ENCODE results near the gene SDHAF4. TPM values are rescaled to one million over a fixed set of nuclear protein-coding genes. Genes with fewer than 3 reads are reported as not detected.

The SDHAF4 gene
- total RNA-seq, 1 donor from 2014 or later, result 8.2 TPM

- Histone ChIP-seq H3K4me3 (ENCODE audit: low read depth, low read length) (no peak overlapping the region), H3K36me3 (ENCODE audit: control insufficient read depth, insufficient read depth, low read length) (no peaks in the 10 kb centered on the region), H3K27me3 (ENCODE audit: control insufficient read depth, insufficient read depth, low read length) (no peaks in the 10 kb centered on the region)
- no peak for DNase-seq (ENCODE audit: low read depth)
- no peak for TF ChIP-seq CTCF (IDR thresholded peaks at IDR 0.05; ENCODE audit: insufficient read depth, low read length, poor library complexity, severe bottlenecking)
These were observed 55.7 kb downstream of the SDHAF4 start for GRCh38 chr6:70622461-70622860.

GRCh38 chr6:70625436-70625835 is 58.7 kb downstream of the SDHAF4 start:
- no peak for DNase-seq (ENCODE audit: low read depth)
- H3K27me3 ChIP-seq (ENCODE audit: control insufficient read depth, insufficient read depth, low read length), result no peaks in the 10 kb centered on the region
- no peak overlapping the region for H3K4me3 ChIP-seq (ENCODE audit: low read depth, low read length)
- TF ChIP-seq CTCF (IDR thresholded peaks at IDR 0.05; ENCODE audit: insufficient read depth, low read length, poor library complexity, severe bottlenecking), result no peak
- no peaks in the 10 kb centered on the region for H3K36me3 ChIP-seq (ENCODE audit: control insufficient read depth, insufficient read depth, low read length)

GRCh38 chr6:70627500-70628254 is 60.9 kb downstream of the SDHAF4 start:
- DNase-seq (ENCODE audit: low read depth), result no peak
- H3K36me3 ChIP-seq (ENCODE audit: control insufficient read depth, insufficient read depth, low read length), result no peaks in the 10 kb centered on the region
- no peak overlapping the region for H3K4me3 ChIP-seq (ENCODE audit: low read depth, low read length)
- no peaks in the 10 kb centered on the region for H3K27me3 ChIP-seq (ENCODE audit: control insufficient read depth, insufficient read depth, low read length)
- TF ChIP-seq CTCF (IDR thresholded peaks at IDR 0.05; ENCODE audit: insufficient read depth, low read length, poor library complexity, severe bottlenecking), result no peak

GRCh38 chr6:70629929-70630328 is 63.2 kb downstream of the SDHAF4 start:
- DNase-seq (ENCODE audit: low read depth), result no peak
- no peaks in the 10 kb centered on the region for H3K27me3 ChIP-seq (ENCODE audit: control insufficient read depth, insufficient read depth, low read length)
- H3K4me3 ChIP-seq (ENCODE audit: low read depth, low read length), result no peak overlapping the region
- TF ChIP-seq CTCF (IDR thresholded peaks at IDR 0.05; ENCODE audit: insufficient read depth, low read length, poor library complexity, severe bottlenecking), result no peak
- no peaks in the 10 kb centered on the region for H3K36me3 ChIP-seq (ENCODE audit: control insufficient read depth, insufficient read depth, low read length)

GRCh38 chr6:70633870-70634269 is 67.1 kb downstream of the SDHAF4 start:
- DNase-seq (ENCODE audit: low read depth), result no peak
- no peak overlapping the region for H3K4me3 ChIP-seq (ENCODE audit: low read depth, low read length)
- no peaks in the 10 kb centered on the region for H3K36me3 ChIP-seq (ENCODE audit: control insufficient read depth, insufficient read depth, low read length)
- no peak for TF ChIP-seq CTCF (IDR thresholded peaks at IDR 0.05; ENCODE audit: insufficient read depth, low read length, poor library complexity, severe bottlenecking)
- no peaks in the 10 kb centered on the region for H3K27me3 ChIP-seq (ENCODE audit: control insufficient read depth, insufficient read depth, low read length)

- no peaks in the 10 kb centered on the region for H3K27me3 ChIP-seq (ENCODE audit: control insufficient read depth, insufficient read depth, low read length)
- no peaks in the 10 kb centered on the region for H3K36me3 ChIP-seq (ENCODE audit: control insufficient read depth, insufficient read depth, low read length)
- H3K4me3 ChIP-seq (ENCODE audit: low read depth, low read length), result no peak overlapping the region
- no peak for TF ChIP-seq CTCF (IDR thresholded peaks at IDR 0.05; ENCODE audit: insufficient read depth, low read length, poor library complexity, severe bottlenecking)
- DNase-seq (ENCODE audit: low read depth), result no peak
These were observed 69.9 kb downstream of the SDHAF4 start for GRCh38 chr6:70636596-70636995.

Measured in kidney epithelial cell (primary cell).